HG03460 (cell line): ENCODE measurements around the gene FDCSP.
"Not testable (repeated sequence)": the region's sequence is repeated elsewhere in the genome, so short reads cannot be mapped to it uniquely, and the experiment has no call there.

Experiments
- ATAC-seq: cut with Tn5 transposase; IDR thresholded peaks from one replicate; pipeline ENCODE4 v1.9.1; 2021; ENCODE audit not compliant: unreplicated experiment

The FDCSP gene

GRCh38 chr4:70225824-70226223 lies at the start of gene FDCSP:
FDCSP (plus strand) TSS chr4:70226124; CDS start chr4:70231195, 5,071 bp downstream.
- no peak for ATAC-seq

- no peak for ATAC-seq
Measured at GRCh38 chr4:70177090-70177489, 48.8 kb upstream of the FDCSP start.

- no peak for ATAC-seq
Measured at GRCh38 chr4:70178075-70178660, 47.8 kb upstream of the FDCSP start.

- ATAC-seq, result no peak
Measured at GRCh38 chr4:70179811-70180210, 46.1 kb upstream of the FDCSP start.

GRCh38 chr4:70181864-70182263 lies 44.1 kb upstream of the FDCSP start:
- ATAC-seq, result no peak

GRCh38 chr4:70182517-70183167 lies 43.3 kb upstream of the FDCSP start:
- no peak for ATAC-seq

GRCh38 chr4:70183168-70183939 lies 42.6 kb upstream of the FDCSP start:
- ATAC-seq, result peak; percentile 79

GRCh38 chr4:70183940-70184246 lies 42.0 kb upstream of the FDCSP start:
- no peak for ATAC-seq

- no peak for ATAC-seq
Measured at GRCh38 chr4:70187216-70187615, 38.7 kb upstream of the FDCSP start.

GRCh38 chr4:70190579-70190978 lies 35.3 kb upstream of the FDCSP start:
- ATAC-seq, result no peak

GRCh38 chr4:70191647-70192046 lies 34.3 kb upstream of the FDCSP start:
- ATAC-seq, result no peak

GRCh38 chr4:70192895-70193294 lies 33.0 kb upstream of the FDCSP start:
- no peak for ATAC-seq

- ATAC-seq, result no peak
Measured at GRCh38 chr4:70195425-70195824, 30.5 kb upstream of the FDCSP start, which contains the start of gene ODAM. ODAM (plus strand) TSS chr4:70195725; CDS start chr4:70196544, 819 bp downstream.

GRCh38 chr4:70196857-70197256 lies 29.1 kb upstream of the FDCSP start:
- no peak for ATAC-seq

- ATAC-seq, result no peak
Measured at GRCh38 chr4:70197842-70198241, 28.1 kb upstream of the FDCSP start.

- no peak for ATAC-seq
Measured at GRCh38 chr4:70203601-70204000, 22.3 kb upstream of the FDCSP start.

- ATAC-seq, result not testable (repeated sequence)
Measured at GRCh38 chr4:70212752-70213151, 13.2 kb upstream of the FDCSP start.

GRCh38 chr4:70216109-70216508 lies 9.8 kb upstream of the FDCSP start:
- ATAC-seq, result not testable (repeated sequence)

- ATAC-seq, result not testable (repeated sequence)
Measured at GRCh38 chr4:70216550-70216949, 9.4 kb upstream of the FDCSP start.

- not testable (repeated sequence) for ATAC-seq
Measured at GRCh38 chr4:70221389-70221788, 4.5 kb upstream of the FDCSP start.

GRCh38 chr4:70221818-70222217 lies 4.1 kb upstream of the FDCSP start:
- ATAC-seq, result not testable (repeated sequence)

GRCh38 chr4:70236125-70236524 lies 10.2 kb downstream of the FDCSP start:
- ATAC-seq, result no peak
